Measurements from ENCODE around the gene DUS3L.
"Not testable (repeated sequence)": the region's sequence is repeated elsewhere in the genome, so short reads cannot be mapped to it uniquely, and the experiment has no call there.

DNA sequence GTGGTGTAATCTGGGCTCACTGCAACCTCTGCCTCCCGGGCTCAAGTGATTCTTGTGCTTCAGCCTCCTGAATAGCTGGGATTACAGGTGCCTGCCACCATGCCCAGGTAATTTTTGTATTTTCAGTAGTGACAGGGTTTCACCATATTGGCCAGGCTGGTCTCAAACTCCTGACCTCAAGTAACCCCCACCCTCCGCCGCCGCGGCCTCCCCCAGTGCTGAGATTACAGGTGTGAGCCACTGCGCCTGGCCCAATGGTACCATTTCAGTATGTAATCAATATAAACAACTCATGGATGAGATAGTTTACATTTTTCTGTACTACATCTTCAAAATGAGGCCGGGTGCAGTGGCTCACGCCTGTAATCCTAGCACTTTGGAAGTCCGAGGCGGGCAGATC, 46.0 kb downstream of the DUS3L start:
- TF ChIP-seq CTCF, POLR2A (IDR thresholded peaks at IDR 0.05): not testable (repeated sequence)
